H9 (cell line): ENCODE measurements around the gene DRGX. TPM values are rescaled to one million over a fixed set of nuclear protein-coding genes. Genes with fewer than 3 reads are reported as not detected.

Experiments used
- DNase-seq: peaks from one replicate; pipeline ENCODE4 v3.0.0-alpha.2; 2017
- H2AFZ ChIP-seq: one replicate; pipeline ENCODE4 v1.6.1; 2013; ENCODE audit warnings: mild to moderate bottlenecking, low read length, control low read depth, moderate library complexity
- H2AK5ac ChIP-seq: 2 replicates; pipeline ENCODE4 v1.6.1; 2013; ENCODE audit warnings: low read length, control low read depth, mixed read lengths; ENCODE audit not compliant: insufficient read length
- H2BK120ac ChIP-seq: one replicate; pipeline ENCODE4 v1.6.1; 2013; ENCODE audit warnings: low read depth, mild to moderate bottlenecking, low read length, control low read depth, inconsistent platforms; ENCODE audit not compliant: poor library complexity, severe bottlenecking
- H2BK12ac ChIP-seq: 2 replicates; pipeline ENCODE4 v1.6.1; 2013; ENCODE audit warnings: low read length, control low read depth, mixed read lengths, low read depth; ENCODE audit not compliant: insufficient read length
- H2BK15ac ChIP-seq: 2 replicates; pipeline ENCODE4 v1.6.1; 2013; ENCODE audit warnings: low read depth, low read length, control low read depth
- H2BK20ac ChIP-seq: one replicate; pipeline ENCODE4 v1.6.1; 2013; ENCODE audit warnings: low read depth, mild to moderate bottlenecking, low read length, control low read depth, inconsistent platforms; ENCODE audit not compliant: poor library complexity, severe bottlenecking
- H2BK5ac ChIP-seq: 2 replicates; pipeline ENCODE4 v1.6.1; 2013; ENCODE audit warnings: low read length, control low read depth, mixed read lengths; ENCODE audit not compliant: insufficient read length
- H3K14ac ChIP-seq: 2 replicates; pipeline ENCODE4 v1.6.1; 2013; ENCODE audit warnings: low read length, control low read depth; ENCODE audit not compliant: insufficient read depth
- H3K18ac ChIP-seq: 2 replicates; pipeline ENCODE4 v1.6.1; 2013; ENCODE audit warnings: low read depth, mild to moderate bottlenecking, mixed read lengths, low read length, control low read depth; ENCODE audit not compliant: insufficient read length
- H3K23ac ChIP-seq: 2 replicates; pipeline ENCODE4 v1.6.1; 2013; ENCODE audit warnings: low read length, control low read depth, mixed read lengths, low read depth; ENCODE audit not compliant: insufficient read length
- H3K23me2 ChIP-seq: 2 replicates; pipeline ENCODE4 v1.6.1; 2013; ENCODE audit warnings: low read depth, mild to moderate bottlenecking, mixed read lengths, low read length, control low read depth; ENCODE audit not compliant: insufficient read length, poor library complexity, severe bottlenecking
- H3K27ac ChIP-seq: 2 replicates; pipeline ENCODE4 v1.5.1; 2013; ENCODE audit warnings: low read length, control low read depth, mixed read lengths, low read depth; ENCODE audit not compliant: insufficient read length
- H3K27me3 ChIP-seq: 2 replicates; pipeline ENCODE4 v1.6.1; 2013; ENCODE audit warnings: low read length, control low read depth, inconsistent platforms; ENCODE audit not compliant: insufficient read depth
- H3K4ac ChIP-seq: 2 replicates; pipeline ENCODE4 v1.6.1; 2013; ENCODE audit warnings: low read depth, mild to moderate bottlenecking, control low read depth, inconsistent platforms, low read length, moderate library complexity
- H3K4me1 ChIP-seq: 2 replicates; pipeline ENCODE4 v1.6.1; 2013; ENCODE audit warnings: low read length, control low read depth, inconsistent platforms; ENCODE audit not compliant: insufficient read depth
- H3K4me2 ChIP-seq: 2 replicates; pipeline ENCODE4 v1.6.1; 2013; ENCODE audit warnings: low read length, control low read depth, mixed read lengths; ENCODE audit not compliant: insufficient read length, insufficient read depth
- H3K56ac ChIP-seq: 2 replicates; pipeline ENCODE4 v1.6.1; 2013; ENCODE audit warnings: low read depth, mild to moderate bottlenecking, mixed read lengths, low read length, control low read depth; ENCODE audit not compliant: insufficient read length
- H3K79me1 ChIP-seq: 2 replicates; pipeline ENCODE4 v1.6.1; 2013; ENCODE audit warnings: low read depth, mild to moderate bottlenecking, moderate library complexity, low read length, control low read depth, inconsistent platforms; ENCODE audit not compliant: insufficient read depth, poor library complexity, severe bottlenecking
- H3K79me2 ChIP-seq: 2 replicates; pipeline ENCODE4 v1.6.1; 2013; ENCODE audit warnings: low read length, control low read depth, inconsistent platforms; ENCODE audit not compliant: insufficient read depth
- H3K9ac ChIP-seq: 2 replicates; pipeline ENCODE4 v1.6.1; 2013; ENCODE audit warnings: low read length, control low read depth, mixed read lengths; ENCODE audit not compliant: insufficient read length; ENCODE audit errors: extremely low read depth
- H3K9me3 ChIP-seq: one replicate; pipeline ENCODE4 v1.6.1; 2013; ENCODE audit warnings: low read depth, low read length, inconsistent platforms; ENCODE audit not compliant: control insufficient read depth
- H3T11ph ChIP-seq: one replicate; pipeline ENCODE4 v1.6.1; 2013; ENCODE audit warnings: mild to moderate bottlenecking, low read length, control low read depth, inconsistent platforms
- H4K20me1 ChIP-seq: one replicate; pipeline ENCODE4 v1.6.1; 2013; ENCODE audit not compliant: control insufficient read depth, insufficient read length, insufficient read depth
- H4K5ac ChIP-seq: 2 replicates; pipeline ENCODE4 v1.6.1; 2013; ENCODE audit warnings: low read depth, mild to moderate bottlenecking, mixed read lengths, low read length, control low read depth; ENCODE audit not compliant: insufficient read length
- H4K8ac ChIP-seq: replicated peaks from 2 replicates; pipeline ENCODE4 v1.6.1; 2013; ENCODE audit warnings: low read length, control low read depth, mixed read lengths, low read depth; ENCODE audit not compliant: insufficient read length
- H4K91ac ChIP-seq: 2 replicates; pipeline ENCODE4 v1.6.1; 2013; ENCODE audit warnings: low read depth, mild to moderate bottlenecking, moderate library complexity, mixed read lengths, low read length, control low read depth; ENCODE audit not compliant: insufficient read length
- H3K27ac Mint-ChIP-seq, 3 experiments: 2 replicates in 2 of 3; 3 replicates in 1 of 3; pipeline ENCODE4 v1.8.0; 2020 to 2021; ENCODE audit warnings: mixed read lengths in 3 of 3, mild to moderate bottlenecking in 1 of 3, moderate library complexity in 1 of 3
- H3K27me3 Mint-ChIP-seq: 2 replicates; pipeline ENCODE4 v1.8.0; 2021; ENCODE audit warnings: low read depth, mild to moderate bottlenecking, moderate library complexity, mixed read lengths
- H3K36me3 Mint-ChIP-seq, 3 experiments: 2 replicates in 2 of 3; 3 replicates in 1 of 3; pipeline ENCODE4 v1.8.0; 2020 to 2021; ENCODE audit warnings: low read depth in 3 of 3, mixed read lengths in 3 of 3; ENCODE audit not compliant: insufficient read depth in 1 of 3
- H3K4me1 Mint-ChIP-seq, 2 experiments: 2 replicates each; pipeline ENCODE4 v1.8.0; 2020; ENCODE audit warnings: mixed read lengths in 2 of 2
- H3K4me3 Mint-ChIP-seq, 2 experiments: 2 replicates in 1 of 2; 3 replicates in 1 of 2; pipeline ENCODE4 v1.8.0; 2020 to 2021; ENCODE audit warnings: mild to moderate bottlenecking in 2 of 2, mixed read lengths in 2 of 2, moderate library complexity in 1 of 2
- H3K9me3 Mint-ChIP-seq, 2 experiments: 2 replicates in 1 of 2; 3 replicates in 1 of 2; pipeline ENCODE4 v1.8.0; 2020; ENCODE audit warnings: mild to moderate bottlenecking in 2 of 2, mixed read lengths in 2 of 2, moderate library complexity in 1 of 2
- WGBS: extraction: QIAGEN DNeasy Blood & Tissue Kit; methylation state at CpG from one replicate; pipeline ENCODE4 v1.1.7; 2013; ENCODE audit warnings: missing lambda C conversion rate, low lambda C conversion rate, mixed read lengths; ENCODE audit not compliant: insufficient read length; ENCODE audit errors: extremely low coverage; 5-methylcytosine and 5-hydroxymethylcytosine counted together
- total RNA-seq: library from RNA; stranded (reverse); gene quantifications from 2 replicates; pipeline ENCODE4 v1.2.1, GENCODE V29; 2021
- TF ChIP-seq, protein P1 (sequence below): fragments of 200-600 bp; sonication (generic); conservative IDR thresholded peaks from 3 replicates; pipeline ENCODE4 v1.8.0; 2021; ENCODE audit warnings: antibody characterized with exemption, mild to moderate bottlenecking

The DRGX gene
- total RNA-seq, 1 experiment from 2014 or later: not detected

DNA sequence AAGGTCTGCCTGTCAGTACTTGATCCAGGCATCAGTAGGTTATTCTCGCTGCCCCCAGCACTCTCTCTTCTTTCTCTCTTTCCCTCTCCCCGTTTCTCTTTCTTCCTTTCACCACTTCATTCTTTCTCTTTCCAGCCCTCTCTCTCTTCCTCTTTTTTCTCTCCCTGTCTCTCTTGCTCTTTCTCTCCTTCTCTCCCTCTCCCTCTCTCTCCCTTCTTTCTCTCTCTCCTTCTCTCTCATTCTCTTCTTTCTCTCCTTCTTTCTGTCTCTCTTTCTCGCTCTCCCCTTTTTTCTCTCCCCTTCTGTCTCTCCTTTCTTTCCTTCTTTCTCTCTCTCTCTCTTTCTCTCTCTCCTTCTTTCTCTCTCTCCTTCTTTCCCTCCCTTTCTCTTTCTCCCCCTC, 7.5 kb upstream of the DRGX start:
- Histone ChIP-seq H3K56ac (no peak overlapping the region), H3K27ac (no peak overlapping the region), H3K9me3 (no peaks in the 10 kb centered on the region), H2BK15ac (no peak overlapping the region), H2BK20ac (no peak overlapping the region), H3K4me1 (no peaks in the 10 kb centered on the region; the same call in 1 of the 2 replicates), H3K18ac (no peak overlapping the region), H3K79me1 (no peaks in the 10 kb centered on the region), H4K20me1 (no peaks in the 10 kb centered on the region), H2BK5ac (no peak overlapping the region), H3T11ph (no peak overlapping the region), H2AFZ (no peak overlapping the region), H3K79me2 (no peaks in the 10 kb centered on the region), H3K4ac (no peak overlapping the region), H4K5ac (no peak overlapping the region), H2AK5ac (no peak overlapping the region), H2BK120ac (no peak overlapping the region), H3K9ac (no peak overlapping the region), H3K14ac (no peak overlapping the region), H3K23me2 (peaks cover 2% of the 10 kb centered on the region), H3K4me2 (no peak overlapping the region), H3K27me3 (peaks cover 24% of the 10 kb centered on the region; the same call in 1 of the 2 replicates), H4K91ac (no peak overlapping the region), H2BK12ac (no peak overlapping the region), H3K23ac (no peak overlapping the region), H4K8ac (no peak overlapping the region)
- Mint-ChIP-seq H3K4me1 (peaks cover 22 to 29% of the 10 kb centered on the region in 2 experiments), H3K27ac (no peak overlapping the region), H3K9me3 (no peaks in the 10 kb centered on the region), H3K27me3 (peaks cover 71% of the 10 kb centered on the region), H3K36me3 (no peaks in the 10 kb centered on the region), H3K4me3 (no peak overlapping the region)
- 100% methylated on average over 1 of the region's 3 CpGs for WGBS
- DNase-seq: no peak
- TF ChIP-seq, protein P1, sequence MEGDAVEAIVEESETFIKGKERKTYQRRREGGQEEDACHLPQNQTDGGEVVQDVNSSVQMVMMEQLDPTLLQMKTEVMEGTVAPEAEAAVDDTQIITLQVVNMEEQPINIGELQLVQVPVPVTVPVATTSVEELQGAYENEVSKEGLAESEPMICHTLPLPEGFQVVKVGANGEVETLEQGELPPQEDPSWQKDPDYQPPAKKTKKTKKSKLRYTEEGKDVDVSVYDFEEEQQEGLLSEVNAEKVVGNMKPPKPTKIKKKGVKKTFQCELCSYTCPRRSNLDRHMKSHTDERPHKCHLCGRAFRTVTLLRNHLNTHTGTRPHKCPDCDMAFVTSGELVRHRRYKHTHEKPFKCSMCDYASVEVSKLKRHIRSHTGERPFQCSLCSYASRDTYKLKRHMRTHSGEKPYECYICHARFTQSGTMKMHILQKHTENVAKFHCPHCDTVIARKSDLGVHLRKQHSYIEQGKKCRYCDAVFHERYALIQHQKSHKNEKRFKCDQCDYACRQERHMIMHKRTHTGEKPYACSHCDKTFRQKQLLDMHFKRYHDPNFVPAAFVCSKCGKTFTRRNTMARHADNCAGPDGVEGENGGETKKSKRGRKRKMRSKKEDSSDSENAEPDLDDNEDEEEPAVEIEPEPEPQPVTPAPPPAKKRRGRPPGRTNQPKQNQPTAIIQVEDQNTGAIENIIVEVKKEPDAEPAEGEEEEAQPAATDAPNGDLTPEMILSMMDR: no peak
